GM18858 (cell line): ENCODE data around the gene B3GALNT2.
"Not testable (repeated sequence)": the region's sequence is repeated elsewhere in the genome, so short reads cannot be mapped to it uniquely, and the experiment has no call there.

Experiments used
- ATAC-seq: cut with Tn5 transposase; IDR thresholded peaks from one replicate; pipeline ENCODE4 v1.9.1; 2021; ENCODE audit not compliant: unreplicated experiment

The B3GALNT2 gene

GRCh38 chr1:235504494-235505222 lies 406 bp upstream of the B3GALNT2 start:
- ATAC-seq, result peak; percentile 59

GRCh38 chr1:235503403-235504121 lies 690 bp downstream of the B3GALNT2 start:
- no peak for ATAC-seq

- ATAC-seq, result no peak
These were observed 1.4 kb downstream of the B3GALNT2 start for GRCh38 chr1:235502601-235503402.

- ATAC-seq, result no peak
These were observed 3.2 kb downstream of the B3GALNT2 start for GRCh38 chr1:235500971-235501540.

- ATAC-seq, result no peak
These were observed 8.7 kb downstream of the B3GALNT2 start for GRCh38 chr1:235495551-235495950.

- no peak for ATAC-seq
These were observed 9.2 kb downstream of the B3GALNT2 start for GRCh38 chr1:235495030-235495429.

GRCh38 chr1:235494531-235494930 lies 9.7 kb downstream of the B3GALNT2 start:
- ATAC-seq, result no peak

GRCh38 chr1:235491644-235492043 lies 12.6 kb downstream of the B3GALNT2 start:
- ATAC-seq, result no peak

GRCh38 chr1:235486321-235486720 lies 17.9 kb downstream of the B3GALNT2 start:
- ATAC-seq, result no peak

GRCh38 chr1:235485558-235485957 lies 18.7 kb downstream of the B3GALNT2 start:
- ATAC-seq, result no peak

- ATAC-seq, result no peak
These were observed 21.2 kb downstream of the B3GALNT2 start for GRCh38 chr1:235483090-235483489.

GRCh38 chr1:235473806-235474205 lies 30.4 kb downstream of the B3GALNT2 start:
- ATAC-seq, result no peak

GRCh38 chr1:235470741-235471439 lies 33.4 kb downstream of the B3GALNT2 start:
- ATAC-seq, result no peak

GRCh38 chr1:235469897-235470296 lies 34.4 kb downstream of the B3GALNT2 start:
- ATAC-seq, result not testable (repeated sequence)

- ATAC-seq, result no peak
These were observed 35.3 kb downstream of the B3GALNT2 start for GRCh38 chr1:235468970-235469369.

- no peak for ATAC-seq
These were observed 36.2 kb downstream of the B3GALNT2 start for GRCh38 chr1:235468004-235468403.

GRCh38 chr1:235465066-235465465 lies 39.2 kb downstream of the B3GALNT2 start:
- no peak for ATAC-seq

- not testable (repeated sequence) for ATAC-seq
These were observed 41.4 kb downstream of the B3GALNT2 start for GRCh38 chr1:235462832-235463231.

- ATAC-seq, result no peak
These were observed 42.3 kb downstream of the B3GALNT2 start for GRCh38 chr1:235461954-235462353.

GRCh38 chr1:235460770-235461169 lies 43.5 kb downstream of the B3GALNT2 start:
- ATAC-seq, result no peak

GRCh38 chr1:235457856-235458255 lies 46.4 kb downstream of the B3GALNT2 start:
- ATAC-seq, result not testable (repeated sequence)
